Left lung (tissue), 10 donors: ENCODE measurements around the gene EZH1. TPM values are rescaled to one million over a fixed set of nuclear protein-coding genes. Genes with fewer than 3 reads are reported as not detected.
A peak's percentile ranks its signal among the peaks of the same experiment; 100 is the strongest.
"Not testable (repeated sequence)": the region's sequence is repeated elsewhere in the genome, so short reads cannot be mapped to it uniquely, and the experiment has no call there.

Experiments
- ATAC-seq: fragments of 200-7000 bp; cut with Tn5 transposase; one replicate; pipeline ENCODE4 v1.9.1; 2020; ENCODE audit warnings: moderate library complexity
- DNase-seq, 4 donors: peaks; one replicate each; pipeline ENCODE4 v3.0.0-alpha.2; 2013 to 2020
- H3K27ac ChIP-seq, 2 donors: fragments of 200-600 bp; sonication (generic) in 1 of 2; one replicate each; pipeline versions ENCODE4 v1.5.0 to v1.8.0; 2020 to 2021
- H3K27me3 ChIP-seq, 2 donors: fragments of 200-600 bp; sonication (generic) in 1 of 2; one replicate each; pipeline versions ENCODE4 v1.5.0 to v1.8.0; 2020 to 2021
- H3K36me3 ChIP-seq, 2 donors: fragments of 200-600 bp; sonication (generic) in 1 of 2; one replicate each; pipeline versions ENCODE4 v1.5.0 to v1.8.0; 2020 to 2021
- H3K4me1 ChIP-seq, 2 donors: fragments of 200-600 bp; one replicate each; pipeline ENCODE4 v1.8.0; 2021
- H3K4me3 ChIP-seq, 2 donors: fragments of 200-600 bp; sonication (generic) in 1 of 2; one replicate each; pipeline versions ENCODE4 v1.5.0 to v1.8.0; 2020 to 2021; ENCODE audit warnings: mild to moderate bottlenecking in 1 of 2
- H3K9me3 ChIP-seq, 2 donors: fragments of 200-600 bp; sonication (generic) in 1 of 2; one replicate each; pipeline versions ENCODE4 v1.5.0 to v1.8.0; 2020 to 2021
- intact Hi-C, 2 donors: fragments of 100-400 bp; cut with DNase I; formaldehyde crosslinking; loops; one replicate each; pipeline versions ENCODE4 v1.11.2 to v1.14.2; 2022
- polyA plus RNA-seq, 6 donors: library from polyadenylated mRNA; unstranded; fragments of 120-200 nt; gene quantifications; one replicate each; pipeline ENCODE4 v1.2.1, GENCODE V29; 2013; ENCODE audit not compliant: insufficient read length in 6 of 6
- total RNA-seq, 2 donors: library from RNA; stranded (reverse); fragmentation: NEBNext Ultra II Directional; extraction: Animal tissue kit (Norgen Biotek cat#: 25700); gene quantifications; one replicate each; pipeline ENCODE4 v1.2.1, GENCODE V29; 2021
- TF ChIP-seq, protein P1 (sequence below), 2 donors: fragments of 200-600 bp; sonication (generic) in 1 of 2; IDR thresholded peaks; one replicate each; pipeline versions ENCODE4 v1.5.0 to v1.8.0; 2021; ENCODE audit warnings: antibody characterized with exemption in 2 of 2
- donor health status: DM: no; HTN: yes; CAD: no.
- donor health status: DM: no; HTN: no; CAD: no.

Gene EZH1
- total and polyA plus RNA-seq, 8 donors, result 31.5 to 45.9 (median 36.8) TPM

DNA sequence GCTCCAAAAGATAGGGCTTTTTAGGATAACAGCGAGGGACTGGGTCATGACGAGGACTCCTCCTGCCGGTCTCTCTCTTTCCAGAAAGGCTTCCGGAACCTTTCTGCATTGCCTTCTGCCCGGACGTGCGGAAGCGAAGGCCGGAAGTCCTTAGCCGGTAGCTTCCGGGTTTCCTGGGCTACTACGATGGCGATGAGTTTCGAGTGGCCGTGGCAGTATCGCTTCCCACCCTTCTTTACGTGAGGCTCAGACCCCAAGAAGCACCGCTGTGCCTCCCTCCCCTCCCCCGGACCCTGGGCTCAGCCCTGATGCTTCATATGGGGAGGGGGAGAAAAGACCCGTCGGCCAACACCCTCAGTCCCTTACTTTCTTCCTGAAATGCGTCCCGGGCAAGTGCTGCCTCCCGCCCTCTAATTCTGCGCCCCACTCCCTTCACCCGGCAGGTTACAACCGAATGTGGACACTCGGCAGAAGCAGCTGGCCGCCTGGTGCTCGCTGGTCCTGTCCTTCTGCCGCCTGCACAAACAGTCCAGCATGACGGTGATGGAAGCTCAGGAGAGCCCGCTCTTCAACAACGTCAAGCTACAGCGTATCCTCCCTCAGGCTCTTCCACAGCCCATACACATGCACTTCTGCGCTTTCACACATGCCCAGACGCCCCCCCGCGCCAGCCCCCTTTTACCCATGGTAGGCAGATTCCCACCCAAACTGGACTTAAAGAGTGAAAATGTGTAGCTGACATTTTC is 28.6 kb upstream of the EZH1 start, which contains the start of gene VPS25:
TSS of gene VPS25 (plus strand) at position 160 of the 746 bp plus-strand sequence. CDS start at position 187, 27 bp downstream.
- no peaks in the 10 kb centered on the region for H3K9me3 ChIP-seq
- H3K4me1 ChIP-seq, result peaks cover 10 to 27% of the 10 kb centered on the region in 2 donors
- no peaks in the 10 kb centered on the region for H3K27me3 ChIP-seq
- intact Hi-C loops, result no loop called here
- peaks cover 0 to 38% of the 10 kb centered on the region in 2 donors for H3K36me3 ChIP-seq
- peak within 1 kb of the TSS; percentile 79 to 81 for H3K27ac ChIP-seq
- TF ChIP-seq, protein P1, sequence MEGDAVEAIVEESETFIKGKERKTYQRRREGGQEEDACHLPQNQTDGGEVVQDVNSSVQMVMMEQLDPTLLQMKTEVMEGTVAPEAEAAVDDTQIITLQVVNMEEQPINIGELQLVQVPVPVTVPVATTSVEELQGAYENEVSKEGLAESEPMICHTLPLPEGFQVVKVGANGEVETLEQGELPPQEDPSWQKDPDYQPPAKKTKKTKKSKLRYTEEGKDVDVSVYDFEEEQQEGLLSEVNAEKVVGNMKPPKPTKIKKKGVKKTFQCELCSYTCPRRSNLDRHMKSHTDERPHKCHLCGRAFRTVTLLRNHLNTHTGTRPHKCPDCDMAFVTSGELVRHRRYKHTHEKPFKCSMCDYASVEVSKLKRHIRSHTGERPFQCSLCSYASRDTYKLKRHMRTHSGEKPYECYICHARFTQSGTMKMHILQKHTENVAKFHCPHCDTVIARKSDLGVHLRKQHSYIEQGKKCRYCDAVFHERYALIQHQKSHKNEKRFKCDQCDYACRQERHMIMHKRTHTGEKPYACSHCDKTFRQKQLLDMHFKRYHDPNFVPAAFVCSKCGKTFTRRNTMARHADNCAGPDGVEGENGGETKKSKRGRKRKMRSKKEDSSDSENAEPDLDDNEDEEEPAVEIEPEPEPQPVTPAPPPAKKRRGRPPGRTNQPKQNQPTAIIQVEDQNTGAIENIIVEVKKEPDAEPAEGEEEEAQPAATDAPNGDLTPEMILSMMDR (IDR thresholded peaks at IDR 0.05), result no peak
- H3K4me3 ChIP-seq, result peak within 1 kb of the TSS; percentile 63 to 76
- DNase-seq (peak; percentile 77 to 91 (median 83)), ATAC-seq (peak; percentile 99)

DNA sequence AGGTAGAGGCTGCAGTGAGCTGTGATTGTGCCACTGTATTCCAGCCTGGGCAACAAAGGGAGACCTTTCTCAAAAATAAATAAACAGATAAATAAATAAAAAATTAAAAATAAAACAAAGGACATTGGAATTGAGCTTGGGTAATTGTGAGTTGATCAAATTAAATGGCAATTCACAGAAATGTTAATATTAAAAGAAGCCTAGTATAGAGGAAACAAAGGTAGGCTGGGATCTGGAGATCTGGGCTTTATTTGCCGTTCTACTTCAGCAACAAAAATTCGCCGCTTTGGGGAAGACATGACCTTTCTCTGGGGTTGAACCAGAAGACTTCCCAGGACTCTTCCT is 28.1 kb upstream of the EZH1 start:
- intact Hi-C loops, result no loop called here
- H3K27ac ChIP-seq, result peak overlapping the region; percentile 79 to 81
- H3K4me1 ChIP-seq, result peaks cover 10 to 27% of the 10 kb centered on the region in 2 donors
- H3K36me3 ChIP-seq, result peaks cover 0 to 32% of the 10 kb centered on the region in 2 donors
- no peaks in the 10 kb centered on the region for H3K9me3 ChIP-seq
- peaks cover 0 to 4% of the 10 kb centered on the region in 2 donors for H3K27me3 ChIP-seq
- DNase-seq, result no peak
- TF ChIP-seq, protein P1 (IDR thresholded peaks at IDR 0.05), result no peak
- H3K4me3 ChIP-seq, result peak overlapping the region; percentile 63 to 76
- ATAC-seq, result peak; percentile 6

DNA sequence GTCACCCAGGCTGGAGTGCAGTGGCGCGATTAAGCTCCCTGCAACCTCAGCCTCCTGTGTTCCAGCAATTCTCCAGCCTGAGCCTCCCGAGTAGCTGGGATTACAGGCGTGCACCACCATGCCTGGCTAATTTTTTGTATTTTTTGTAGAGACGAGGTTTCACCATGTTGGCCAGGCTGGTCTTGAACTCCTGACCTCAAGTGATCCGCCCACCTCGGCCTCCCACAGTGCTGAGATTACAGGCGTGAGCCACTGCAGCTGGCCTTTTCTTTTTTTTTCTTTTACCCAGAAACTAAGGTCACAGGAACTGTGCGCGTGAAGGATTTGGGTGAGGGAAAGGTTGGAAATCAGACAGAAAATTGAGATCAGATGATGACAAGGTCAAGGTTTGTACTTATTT is 25.1 kb upstream of the EZH1 start:
- ATAC-seq, H3K4me3 ChIP-seq, H3K27me3 ChIP-seq, H3K9me3 ChIP-seq, DNase-seq, H3K27ac ChIP-seq, H3K36me3 ChIP-seq, intact Hi-C loops: not testable (repeated sequence)
- peaks cover 10 to 22% of the 10 kb centered on the region in 2 donors for H3K4me1 ChIP-seq

- not testable (repeated sequence) for DNase-seq, H3K27me3 ChIP-seq
Observed at GRCh38 chr17:42768006-42768405, 23.2 kb upstream of the EZH1 start.

GRCh38 chr17:42767512-42767911 is 22.7 kb upstream of the EZH1 start:
- no peak for DNase-seq
- H3K27me3 ChIP-seq, result peaks cover 0 to 14% of the 10 kb centered on the region in 2 donors
- H3K36me3 ChIP-seq, result no peaks in the 10 kb centered on the region
- H3K9me3 ChIP-seq, result no peaks in the 10 kb centered on the region
- ATAC-seq, result no peak
- intact Hi-C loops, result no loop called here
- H3K4me1 ChIP-seq, result peaks cover 0 to 4% of the 10 kb centered on the region in 2 donors
- H3K27ac ChIP-seq, result no peak overlapping the region
- no peak overlapping the region for H3K4me3 ChIP-seq
- TF ChIP-seq, protein P1 (IDR thresholded peaks at IDR 0.05), result no peak

More at GRCh38 chr17:42768006-42768405, 23.2 kb upstream of the EZH1 start:
- intact Hi-C loops, H3K4me3 ChIP-seq, H3K27ac ChIP-seq, H3K9me3 ChIP-seq, H3K4me1 ChIP-seq, H3K36me3 ChIP-seq, ATAC-seq: not testable (repeated sequence)

DNA sequence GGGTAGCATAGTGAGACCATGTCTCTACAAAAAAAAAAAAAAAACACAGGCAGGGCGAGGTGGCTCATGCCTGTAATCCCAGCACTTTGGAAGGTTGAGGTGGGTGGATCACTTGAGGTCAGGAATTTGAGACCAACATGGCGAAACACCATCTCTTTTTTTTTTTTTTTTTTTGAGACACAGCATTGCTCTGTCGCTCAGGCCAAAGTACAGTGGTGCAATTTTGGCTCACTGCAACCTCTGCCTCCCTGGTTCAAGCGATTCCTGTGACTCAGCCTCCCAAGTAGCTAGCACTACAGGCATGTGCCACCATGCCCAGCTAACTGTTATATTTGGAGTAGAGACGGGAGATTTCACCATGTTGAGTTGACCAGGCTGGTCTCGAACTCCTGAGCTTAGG is 21.3 kb upstream of the EZH1 start:
- no peak for ATAC-seq
- no peak for DNase-seq
- Histone ChIP-seq H3K27ac (no peak overlapping the region), H3K4me3 (no peak overlapping the region), H3K27me3 (peaks cover 10 to 28% of the 10 kb centered on the region in 2 donors), H3K9me3 (no peaks in the 10 kb centered on the region), H3K4me1 (peaks cover 4 to 6% of the 10 kb centered on the region in 2 donors), H3K36me3 (no peaks in the 10 kb centered on the region)
- TF ChIP-seq, protein P1 (IDR thresholded peaks at IDR 0.05), result no peak
- intact Hi-C loops, result no loop called here
